ENCODE data around the gene FHDC1.

GRCh38 chr4:152970102-152970820, 34.1 kb downstream of the FHDC1 start:
- TF ChIP-seq ATF3 (CRISPR knock-in tag; conservative IDR thresholded peaks at IDR 0.05) (no peak), USF2 (CRISPR knock-in tag; IDR thresholded peaks at IDR 0.05) (no peak)
- TF ChIP-seq, protein P1, sequence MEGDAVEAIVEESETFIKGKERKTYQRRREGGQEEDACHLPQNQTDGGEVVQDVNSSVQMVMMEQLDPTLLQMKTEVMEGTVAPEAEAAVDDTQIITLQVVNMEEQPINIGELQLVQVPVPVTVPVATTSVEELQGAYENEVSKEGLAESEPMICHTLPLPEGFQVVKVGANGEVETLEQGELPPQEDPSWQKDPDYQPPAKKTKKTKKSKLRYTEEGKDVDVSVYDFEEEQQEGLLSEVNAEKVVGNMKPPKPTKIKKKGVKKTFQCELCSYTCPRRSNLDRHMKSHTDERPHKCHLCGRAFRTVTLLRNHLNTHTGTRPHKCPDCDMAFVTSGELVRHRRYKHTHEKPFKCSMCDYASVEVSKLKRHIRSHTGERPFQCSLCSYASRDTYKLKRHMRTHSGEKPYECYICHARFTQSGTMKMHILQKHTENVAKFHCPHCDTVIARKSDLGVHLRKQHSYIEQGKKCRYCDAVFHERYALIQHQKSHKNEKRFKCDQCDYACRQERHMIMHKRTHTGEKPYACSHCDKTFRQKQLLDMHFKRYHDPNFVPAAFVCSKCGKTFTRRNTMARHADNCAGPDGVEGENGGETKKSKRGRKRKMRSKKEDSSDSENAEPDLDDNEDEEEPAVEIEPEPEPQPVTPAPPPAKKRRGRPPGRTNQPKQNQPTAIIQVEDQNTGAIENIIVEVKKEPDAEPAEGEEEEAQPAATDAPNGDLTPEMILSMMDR (IDR thresholded peaks at IDR 0.05): no peak

Data from WTC11 (cell line).